Rectal smooth muscle tissue (tissue), 1 donor: ENCODE data around the gene ATF7IP.
A peak's percentile ranks its signal among the peaks of the same experiment; 100 is the strongest.
"Not testable (repeated sequence)": the region's sequence is repeated elsewhere in the genome, so short reads cannot be mapped to it uniquely, and the experiment has no call there.

ENCODE experiments used
- H3K27ac ChIP-seq: one replicate; pipeline ENCODE4 v1.7.0; 2013; ENCODE audit warnings: low read depth, low read length, inconsistent platforms
- H3K27me3 ChIP-seq: one replicate; pipeline ENCODE4 v1.7.0; 2013; ENCODE audit warnings: low read length; ENCODE audit not compliant: control insufficient read depth, insufficient read depth
- H3K36me3 ChIP-seq: one replicate; pipeline ENCODE4 v1.7.0; 2013; ENCODE audit warnings: low read length; ENCODE audit not compliant: control insufficient read depth, insufficient read depth
- H3K4me1 ChIP-seq: one replicate; pipeline ENCODE4 v1.7.0; 2013; ENCODE audit warnings: low read length; ENCODE audit not compliant: control insufficient read depth, insufficient read depth
- H3K4me3 ChIP-seq: one replicate; pipeline ENCODE4 v1.7.0; 2013; ENCODE audit warnings: low read length
- H3K9ac ChIP-seq: one replicate; pipeline ENCODE4 v1.7.0; 2013; ENCODE audit warnings: low read length

The ATF7IP gene

GRCh38 chr12:14352066-14352465 lies 13.4 kb upstream of the ATF7IP start:
- H3K4me1 ChIP-seq, H3K27me3 ChIP-seq, H3K4me3 ChIP-seq, H3K36me3 ChIP-seq, H3K9ac ChIP-seq, H3K27ac ChIP-seq: not testable (repeated sequence)

DNA sequence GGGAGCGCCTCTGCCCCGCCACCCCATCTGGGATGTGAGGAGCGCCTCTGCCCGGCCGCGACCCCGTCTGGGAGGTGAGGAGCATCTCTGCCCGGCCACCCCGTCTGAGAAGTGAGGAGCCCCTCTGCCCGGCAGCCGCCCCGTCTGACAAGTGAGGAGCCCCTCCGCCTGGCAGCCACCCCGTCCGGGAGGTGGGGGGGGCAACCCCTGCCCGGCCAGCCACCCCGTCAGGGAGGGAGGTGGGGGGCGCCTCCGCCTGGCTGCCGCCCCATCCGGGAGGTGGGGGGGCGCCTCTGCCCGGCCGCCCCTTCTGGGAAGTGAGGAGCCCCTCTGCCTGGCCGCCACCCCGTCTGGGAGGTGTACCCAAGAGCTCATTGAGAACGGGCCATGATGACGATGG lies 10.8 kb upstream of the ATF7IP start:
- H3K27me3 ChIP-seq, H3K9ac ChIP-seq, H3K4me1 ChIP-seq, H3K36me3 ChIP-seq, H3K27ac ChIP-seq, H3K4me3 ChIP-seq: not testable (repeated sequence)

DNA sequence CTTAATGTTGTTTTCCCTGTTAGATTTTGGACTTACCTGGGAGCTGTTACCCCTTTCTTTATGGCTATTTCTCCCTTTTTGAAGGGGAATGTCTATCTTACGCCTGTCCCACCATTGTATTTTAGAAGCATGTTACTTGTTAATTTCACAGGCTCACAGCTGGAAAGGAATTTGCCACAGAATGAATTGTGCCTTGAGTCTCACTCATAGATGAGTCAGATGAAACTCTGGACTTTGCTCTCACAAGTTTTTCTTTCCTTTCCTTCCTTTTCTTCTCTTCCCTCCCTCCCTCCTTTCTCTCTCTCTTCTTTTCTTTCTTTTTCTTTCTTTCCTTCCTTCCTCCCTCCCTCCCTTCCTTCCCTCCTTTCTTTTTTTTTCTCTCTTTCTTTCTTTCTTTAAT lies 9.3 kb upstream of the ATF7IP start:
- H3K27me3 ChIP-seq, result no peaks in the 10 kb centered on the region
- no peak overlapping the region for H3K9ac ChIP-seq

GRCh38 chr12:14357486-14357885 lies 8.0 kb upstream of the ATF7IP start:
- Histone ChIP-seq H3K36me3 (no peaks in the 10 kb centered on the region), H3K27ac (no peak overlapping the region), H3K4me1 (no peaks in the 10 kb centered on the region), H3K9ac (no peak overlapping the region), H3K4me3 (no peak overlapping the region), H3K27me3 (no peaks in the 10 kb centered on the region)

More for the DNA sequence above, 9.3 kb upstream of the ATF7IP start:
- H3K4me3 ChIP-seq, result no peak overlapping the region
- no peaks in the 10 kb centered on the region for H3K4me1 ChIP-seq
- H3K27ac ChIP-seq, result no peak overlapping the region
- H3K36me3 ChIP-seq, result no peaks in the 10 kb centered on the region

DNA sequence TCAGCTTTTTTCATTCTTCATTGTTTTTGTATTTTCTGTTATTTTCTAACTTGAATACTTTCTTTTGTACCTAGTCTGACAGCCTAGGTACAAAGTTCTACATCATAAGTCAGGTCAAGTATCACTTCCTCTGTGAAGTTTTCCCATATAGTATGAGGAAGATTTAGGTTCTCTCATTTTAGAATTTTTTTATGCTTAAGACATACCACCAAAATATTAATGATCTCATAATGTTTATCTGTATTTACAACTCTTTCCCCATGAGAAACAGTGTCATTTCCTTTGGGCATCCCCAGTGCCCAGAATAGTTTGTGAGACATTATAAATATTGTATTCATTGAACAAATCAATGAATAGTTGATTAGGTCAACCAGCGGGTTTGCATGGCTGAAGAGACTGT lies 3.1 kb upstream of the ATF7IP start:
- Histone ChIP-seq H3K4me1 (no peaks in the 10 kb centered on the region), H3K4me3 (no peak overlapping the region), H3K27ac (no peak overlapping the region), H3K27me3 (no peaks in the 10 kb centered on the region), H3K9ac (no peak overlapping the region), H3K36me3 (no peaks in the 10 kb centered on the region)

GRCh38 chr12:14364583-14365271 lies 755 bp upstream of the ATF7IP start:
- Histone ChIP-seq H3K27ac (peak overlapping the region; percentile 98), H3K4me1 (no peaks in the 10 kb centered on the region), H3K27me3 (no peaks in the 10 kb centered on the region), H3K4me3 (peak overlapping the region; percentile 83), H3K9ac (no peak overlapping the region), H3K36me3 (peaks cover 2% of the 10 kb centered on the region)

- Histone ChIP-seq H3K4me1 (no peaks in the 10 kb centered on the region), H3K36me3 (peaks cover 2% of the 10 kb centered on the region), H3K27me3 (no peaks in the 10 kb centered on the region), H3K4me3 (peak overlapping the region; percentile 83), H3K27ac (peak overlapping the region; percentile 98), H3K9ac (no peak overlapping the region)
Observed at GRCh38 chr12:14366209-14367039, 942 bp downstream of the ATF7IP start.

DNA sequence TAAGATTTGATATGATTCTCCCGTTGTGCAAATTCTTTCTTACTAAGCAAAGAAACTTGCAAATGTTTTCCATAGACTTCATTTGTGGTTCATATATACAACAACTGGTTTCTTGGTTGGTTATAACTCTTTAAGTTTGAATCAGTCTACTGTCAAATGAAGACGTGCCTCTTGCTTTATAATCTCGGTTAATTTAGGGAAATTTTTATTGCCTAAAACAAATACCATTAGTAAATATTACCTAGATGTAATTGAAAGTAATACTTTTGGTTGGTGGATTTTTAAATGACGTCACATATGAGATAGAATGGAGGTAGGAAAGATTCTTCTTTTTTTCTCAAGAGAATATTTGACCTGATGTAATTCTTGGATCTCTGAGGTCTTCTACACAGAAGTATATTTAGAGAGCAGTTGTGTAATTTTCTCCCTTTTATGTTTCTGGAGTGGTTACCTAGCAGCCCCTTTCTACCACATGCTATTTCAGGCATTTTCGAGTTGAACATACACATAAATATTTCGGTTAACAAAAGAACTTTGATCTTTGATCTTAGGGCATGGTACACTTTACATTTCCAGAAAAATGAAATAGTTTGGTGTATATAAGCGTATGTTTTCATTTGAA lies 1.7 kb downstream of the ATF7IP start:
- Histone ChIP-seq H3K4me3 (peak overlapping the region; percentile 83), H3K36me3 (peaks cover 2% of the 10 kb centered on the region), H3K9ac (no peak overlapping the region), H3K27ac (peak overlapping the region; percentile 98), H3K4me1 (no peaks in the 10 kb centered on the region), H3K27me3 (no peaks in the 10 kb centered on the region)

GRCh38 chr12:14369311-14369710 lies 3.8 kb downstream of the ATF7IP start:
- Histone ChIP-seq H3K27me3 (no peaks in the 10 kb centered on the region), H3K4me1 (no peaks in the 10 kb centered on the region), H3K4me3 (no peak overlapping the region), H3K36me3 (peaks cover 2% of the 10 kb centered on the region), H3K27ac (no peak overlapping the region), H3K9ac (no peak overlapping the region)

- peak overlapping the region; percentile 21 for H3K27ac ChIP-seq
- H3K4me3 ChIP-seq, result no peak overlapping the region
- H3K27me3 ChIP-seq, result no peaks in the 10 kb centered on the region
- no peaks in the 10 kb centered on the region for H3K4me1 ChIP-seq
- no peak overlapping the region for H3K9ac ChIP-seq
- H3K36me3 ChIP-seq, result peaks cover 2% of the 10 kb centered on the region
Observed at GRCh38 chr12:14373217-14373616, 7.7 kb downstream of the ATF7IP start.

GRCh38 chr12:14379508-14379907 lies 14.0 kb downstream of the ATF7IP start:
- H3K36me3 ChIP-seq, result no peaks in the 10 kb centered on the region
- no peak overlapping the region for H3K4me3 ChIP-seq
- H3K27ac ChIP-seq, result no peak overlapping the region
- H3K27me3 ChIP-seq, result no peaks in the 10 kb centered on the region
- H3K9ac ChIP-seq, result no peak overlapping the region
- H3K4me1 ChIP-seq, result no peaks in the 10 kb centered on the region

DNA sequence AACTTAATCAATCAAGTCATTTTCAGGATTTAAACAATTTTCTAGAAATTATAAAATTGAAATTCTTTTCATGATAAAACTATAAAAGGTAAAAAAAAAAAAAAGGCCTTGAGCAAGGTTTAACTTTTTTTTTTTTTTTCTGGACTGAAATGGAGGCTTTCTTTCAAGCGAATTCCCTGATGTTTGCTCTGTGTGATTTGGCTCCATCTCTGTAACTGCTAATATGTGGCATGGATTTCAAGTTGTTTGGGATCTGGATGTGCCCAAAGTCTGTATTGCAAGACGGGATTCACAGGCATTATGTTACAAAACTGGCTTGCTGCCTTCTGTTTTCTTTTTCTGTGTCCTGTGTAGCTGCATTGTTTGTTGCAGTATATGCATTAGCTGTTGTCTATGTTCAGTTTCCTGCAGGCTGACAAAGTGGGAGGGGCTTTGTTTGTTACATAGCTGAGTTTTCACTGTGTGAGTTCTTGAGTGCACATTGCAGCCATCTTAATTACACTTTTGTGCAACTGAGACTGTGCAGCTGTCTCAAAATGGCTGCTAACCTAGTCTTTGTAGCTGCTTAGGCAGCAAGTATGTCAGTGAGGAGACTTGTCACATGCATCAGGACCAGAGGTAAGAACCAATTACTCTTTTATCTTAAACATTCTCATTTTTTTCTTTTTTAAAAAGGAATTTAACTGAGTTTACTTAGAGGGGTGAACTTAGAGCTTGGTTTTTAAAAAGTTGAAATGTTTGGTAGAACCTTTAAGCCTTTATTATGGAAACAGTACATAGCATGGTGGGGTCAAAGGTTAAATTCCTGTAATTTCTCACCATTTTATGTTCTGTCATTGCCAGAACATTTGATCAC lies 19.5 kb downstream of the ATF7IP start:
- Histone ChIP-seq H3K27ac (peak overlapping the region; percentile 46), H3K4me1 (no peaks in the 10 kb centered on the region), H3K27me3 (no peaks in the 10 kb centered on the region), H3K36me3 (no peaks in the 10 kb centered on the region), H3K9ac (peak overlapping the region; percentile 17), H3K4me3 (peak overlapping the region; percentile 63)
